AG04449 (cell line): ENCODE measurements around the gene ZFYVE26.

Experiments used
- CTCF ChIA-PET: fragments of 350-600 bp; formaldehyde crosslinking; extraction: SDS; loops from one replicate; lab custom pipeline; 2021; ENCODE audit warnings: antibody characterized with exemption; lab: Yijun Ruan, JAX
- POLR2A ChIA-PET: fragments of 400-600, 350-600 bp; formaldehyde crosslinking; extraction: SDS; loops from one replicate; lab custom pipeline; 2020; ENCODE audit warnings: antibody characterized with exemption, inconsistent platforms; lab: Yijun Ruan, JAX
- DNase-seq: peaks from one replicate; pipeline ENCODE4 v3.0.0-alpha.2; 2010; ENCODE audit warnings: low read depth, low spot score
- H3K4me3 ChIP-seq: 2 replicates; pipeline ENCODE4 v1.5.1; 2011; ENCODE audit warnings: low read depth, mild to moderate bottlenecking, control low read depth, low read length
- TF ChIP-seq, protein P1 (sequence below): IDR thresholded peaks from one replicate; pipeline ENCODE4 v1.5.1; 2011; ENCODE audit warnings: mild to moderate bottlenecking, moderate library complexity, low read length, control low read depth, inconsistent platforms; ENCODE audit not compliant: insufficient read depth; ENCODE audit errors: missing control alignments

The ZFYVE26 gene

DNA sequence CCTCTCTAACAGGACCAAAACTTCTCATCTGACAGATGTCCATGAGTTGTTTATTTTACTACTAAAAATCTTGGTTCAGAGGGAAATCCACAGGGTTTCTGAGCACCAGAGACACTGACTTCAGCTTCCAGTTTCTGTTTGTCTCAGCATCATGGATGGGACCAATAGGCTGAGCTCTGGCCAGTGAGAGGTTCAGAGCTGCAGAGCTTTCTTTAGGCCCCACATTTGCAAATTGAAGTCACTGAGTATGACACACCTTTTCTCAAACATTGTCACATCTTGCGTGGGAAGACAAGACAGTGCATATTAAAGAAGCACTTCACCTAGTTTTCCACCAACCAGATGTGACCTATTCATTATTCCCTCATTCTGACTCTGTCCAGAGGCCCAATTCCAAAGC is 69.5 kb downstream of the ZFYVE26 start:
- ChIA-PET POLR2A (interaction anchor here (0.5 kb wide), 1 partner anchor 54 kb away, joined by 3 read pairs; no protein-coding TSS in a partner anchor), CTCF (no interaction called here)
- TF ChIP-seq, protein P1, sequence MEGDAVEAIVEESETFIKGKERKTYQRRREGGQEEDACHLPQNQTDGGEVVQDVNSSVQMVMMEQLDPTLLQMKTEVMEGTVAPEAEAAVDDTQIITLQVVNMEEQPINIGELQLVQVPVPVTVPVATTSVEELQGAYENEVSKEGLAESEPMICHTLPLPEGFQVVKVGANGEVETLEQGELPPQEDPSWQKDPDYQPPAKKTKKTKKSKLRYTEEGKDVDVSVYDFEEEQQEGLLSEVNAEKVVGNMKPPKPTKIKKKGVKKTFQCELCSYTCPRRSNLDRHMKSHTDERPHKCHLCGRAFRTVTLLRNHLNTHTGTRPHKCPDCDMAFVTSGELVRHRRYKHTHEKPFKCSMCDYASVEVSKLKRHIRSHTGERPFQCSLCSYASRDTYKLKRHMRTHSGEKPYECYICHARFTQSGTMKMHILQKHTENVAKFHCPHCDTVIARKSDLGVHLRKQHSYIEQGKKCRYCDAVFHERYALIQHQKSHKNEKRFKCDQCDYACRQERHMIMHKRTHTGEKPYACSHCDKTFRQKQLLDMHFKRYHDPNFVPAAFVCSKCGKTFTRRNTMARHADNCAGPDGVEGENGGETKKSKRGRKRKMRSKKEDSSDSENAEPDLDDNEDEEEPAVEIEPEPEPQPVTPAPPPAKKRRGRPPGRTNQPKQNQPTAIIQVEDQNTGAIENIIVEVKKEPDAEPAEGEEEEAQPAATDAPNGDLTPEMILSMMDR: no peak
- H3K4me3 ChIP-seq: no peak overlapping the region
- DNase-seq: no peak

DNA sequence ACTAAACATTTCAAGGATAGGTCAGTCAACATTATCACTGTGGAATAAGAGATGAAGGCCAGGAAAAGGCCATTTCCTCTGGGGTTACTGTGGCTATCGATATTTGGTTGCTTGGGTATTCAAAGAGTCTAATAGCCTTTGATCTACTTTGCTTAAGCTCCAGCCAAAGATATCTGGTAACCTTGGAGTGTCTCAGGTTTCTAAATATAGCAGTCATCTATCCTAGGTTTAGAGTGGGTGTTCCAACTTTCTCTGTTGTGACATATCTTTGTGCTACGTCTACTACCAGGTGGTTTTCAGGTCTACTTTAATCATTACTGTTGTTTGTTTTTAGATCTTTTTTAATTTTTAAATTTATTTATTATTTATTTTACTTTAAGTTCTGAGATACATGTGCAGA is 72.3 kb downstream of the ZFYVE26 start:
- no peak overlapping the region for H3K4me3 ChIP-seq
- ChIA-PET POLR2A (no interaction called here), CTCF (no interaction called here)
- no peak for DNase-seq
- TF ChIP-seq, protein P1: no peak

DNA sequence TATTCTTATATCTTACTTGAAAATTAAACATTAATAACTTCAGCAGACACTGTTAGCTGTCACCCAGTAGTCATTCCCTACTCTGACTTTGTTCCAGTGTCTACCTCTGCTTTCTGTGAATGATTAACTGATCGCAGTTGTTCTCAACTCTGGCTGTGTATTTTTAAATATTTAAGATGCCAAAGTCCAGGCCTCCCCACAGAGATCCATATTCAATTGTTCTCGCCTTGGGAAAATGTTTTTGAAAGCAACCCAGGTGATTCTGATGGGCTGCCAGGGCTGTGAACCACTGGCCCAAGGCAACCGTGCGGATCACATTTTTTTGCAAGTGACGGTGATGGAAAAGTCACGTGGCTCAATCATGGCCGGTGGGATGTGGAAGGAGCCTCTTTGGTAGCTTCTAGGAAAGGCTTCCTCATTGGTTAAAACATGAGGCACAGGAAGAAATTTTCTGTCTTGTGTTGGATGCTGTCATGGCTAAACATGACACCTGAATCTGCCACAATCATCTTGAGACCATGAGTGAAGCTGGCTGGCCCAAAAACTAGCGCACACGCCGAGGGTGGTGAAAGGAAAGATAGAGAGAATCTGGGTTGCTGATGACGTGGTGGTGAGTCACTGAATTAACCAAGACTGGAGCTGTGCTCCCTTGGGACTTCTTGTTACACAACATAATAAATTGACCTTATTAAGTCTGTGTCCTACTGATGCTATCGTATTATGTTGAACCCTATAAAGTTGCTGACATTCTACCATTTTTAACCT is 77.5 kb downstream of the ZFYVE26 start:
- TF ChIP-seq, protein P1: no peak
- POLR2A ChIA-PET: no interaction called here
- DNase-seq: peak; percentile 82
- no peak overlapping the region for H3K4me3 ChIP-seq
- CTCF ChIA-PET: interaction anchor here (1.0 kb wide), 1 partner anchor 34 kb away, joined by 4 read pairs; no protein-coding TSS in a partner anchor

DNA sequence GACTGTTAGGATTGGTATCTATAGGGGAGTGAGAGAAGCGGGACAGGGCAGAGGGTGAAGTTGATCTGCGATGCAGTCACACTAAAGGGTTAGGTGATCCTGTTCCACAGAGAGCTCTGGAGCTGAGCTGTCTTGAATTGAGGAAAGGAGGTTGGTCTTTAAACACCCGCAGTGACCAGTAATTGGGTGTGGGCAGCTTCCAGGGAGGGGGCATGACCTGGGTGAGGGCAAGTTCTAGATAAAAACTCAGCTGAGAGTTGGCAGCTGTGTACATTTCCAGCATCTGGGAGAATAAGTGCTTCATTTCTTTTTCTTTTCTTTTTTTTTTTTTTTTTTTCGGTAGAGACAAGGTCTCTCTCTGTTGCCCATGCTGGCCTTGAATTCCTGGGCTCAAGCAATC is 79.6 kb downstream of the ZFYVE26 start:
- TF ChIP-seq, protein P1: no peak
- DNase-seq: no peak
- H3K4me3 ChIP-seq: no peak overlapping the region
- ChIA-PET CTCF (no interaction called here), POLR2A (no interaction called here)

DNA sequence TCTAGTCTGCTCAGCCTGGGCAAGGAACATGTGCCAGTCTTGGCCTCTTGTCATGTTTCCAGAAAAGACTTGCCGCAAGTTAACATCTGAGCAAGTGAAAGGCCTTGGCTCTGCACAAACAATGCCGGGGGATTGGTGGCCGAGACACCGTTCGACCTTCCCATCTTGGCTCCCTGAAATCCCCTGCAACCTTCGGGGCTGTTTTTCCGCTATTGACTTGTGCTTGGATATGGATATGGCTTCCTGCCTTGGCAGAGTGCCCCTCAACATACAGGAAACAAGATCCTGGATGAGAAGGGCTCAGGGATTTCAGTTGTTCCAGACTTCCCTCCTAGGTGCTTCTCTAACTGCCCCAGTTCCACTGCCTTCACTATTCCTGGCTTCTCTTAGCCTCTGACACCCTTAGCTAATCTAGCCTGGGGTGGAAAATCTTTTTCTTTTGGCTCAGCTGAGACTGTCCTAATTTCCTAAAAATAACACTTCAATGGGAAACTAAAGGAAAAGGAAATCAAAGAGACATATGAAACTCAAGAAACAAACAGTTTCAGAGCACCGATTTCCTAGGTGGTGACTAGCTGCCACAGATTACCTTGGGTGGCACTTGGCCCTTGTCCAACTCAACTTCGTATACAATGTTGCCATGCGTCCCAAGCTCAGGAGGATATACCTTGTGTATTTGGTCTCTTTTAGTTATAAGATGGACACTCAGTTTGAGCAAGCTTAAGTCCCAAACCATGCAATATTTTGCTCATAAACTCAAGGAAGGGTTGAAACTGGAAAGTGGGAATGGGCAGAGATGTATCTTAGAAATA is 80.8 kb downstream of the ZFYVE26 start:
- TF ChIP-seq, protein P1: no peak
- H3K4me3 ChIP-seq: no peak overlapping the region
- DNase-seq: no peak
- ChIA-PET CTCF (interaction anchor here (0.9 kb wide), 1 partner anchor 159 kb away, joined by 3 read pairs; no protein-coding TSS in a partner anchor), POLR2A (no interaction called here)

DNA sequence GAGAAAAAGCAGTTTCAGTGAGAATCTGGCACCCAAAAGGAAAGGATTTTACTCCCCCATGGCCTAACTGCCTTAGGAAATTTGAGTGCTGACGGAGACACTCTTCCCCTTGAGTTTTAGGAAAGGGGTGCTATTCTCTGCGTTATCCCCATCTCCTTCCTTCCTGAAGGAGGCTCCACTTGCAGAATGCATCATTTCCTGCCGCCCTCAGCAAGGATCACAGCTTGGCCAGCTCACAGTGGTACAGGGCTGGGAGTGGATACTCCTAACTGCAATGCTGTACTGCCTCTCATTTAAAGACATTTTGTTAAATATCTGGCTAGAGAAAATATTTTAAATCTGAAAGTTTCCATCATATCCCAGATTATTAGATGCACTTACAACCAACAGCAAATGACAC is 81.7 kb downstream of the ZFYVE26 start:
- CTCF ChIA-PET: no interaction called here
- POLR2A ChIA-PET: no interaction called here
- H3K4me3 ChIP-seq: no peak overlapping the region
- DNase-seq: no peak
- TF ChIP-seq, protein P1: no peak
